Measurements from ENCODE around the gene CRACR2A. TPM values are rescaled to one million over a fixed set of nuclear protein-coding genes. Genes with fewer than 3 reads are reported as not detected.

CRACR2A gene
- total and polyA plus RNA-seq, 2 of the 4 experiments (the other 2 are of a cell fraction) = 0.54 to 0.60 TPM

DNA sequence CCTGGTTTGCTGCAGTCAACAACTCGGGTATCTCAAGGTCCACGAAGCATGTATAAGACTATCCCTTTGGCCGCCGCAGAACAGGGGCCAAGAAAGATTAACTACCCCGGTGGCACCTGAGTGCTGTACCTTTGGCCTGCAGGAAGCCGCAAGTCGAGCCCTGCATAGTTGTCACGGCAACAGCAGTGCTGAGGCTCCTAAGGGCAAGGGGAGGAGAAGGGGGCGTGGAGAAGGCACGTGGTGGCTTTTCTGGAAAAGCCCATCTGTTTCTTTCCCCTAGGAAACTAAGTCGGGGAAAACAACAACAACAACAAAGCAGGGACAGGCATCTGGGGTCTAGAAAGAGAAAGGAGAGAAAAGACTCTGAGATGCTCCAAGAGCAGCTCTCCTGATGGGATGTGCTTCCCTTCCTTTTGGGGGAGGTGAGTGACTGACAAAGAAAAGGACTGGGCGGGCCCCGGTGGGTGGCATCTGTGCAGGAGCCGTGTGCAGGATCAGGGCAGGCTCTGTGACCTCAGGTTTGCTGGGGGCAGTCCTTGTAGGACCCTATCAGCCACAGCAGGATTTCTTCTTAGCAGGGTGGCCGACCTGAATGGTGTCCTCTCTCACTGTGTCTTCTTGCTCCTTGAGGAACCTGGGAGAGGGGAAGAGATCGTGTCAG, 138.0 kb downstream of the CRACR2A start:
- TF ChIP-seq BHLHE40 (IDR thresholded peaks at IDR 0.05; ENCODE audit: low read depth, low read length) = no peak
- no peak for TF ChIP-seq RFX5 (IDR thresholded peaks at IDR 0.05; ENCODE audit: low read depth, low read length)
- no peak for TF ChIP-seq MAFK (IDR thresholded peaks at IDR 0.05; ENCODE audit: low read depth, low read length)
- no peak for TF ChIP-seq MXI1 (IDR thresholded peaks at IDR 0.05; ENCODE audit: borderline replicate concordance, low read depth, low read length)
- TF ChIP-seq RCOR1 (IDR thresholded peaks at IDR 0.05; ENCODE audit: insufficient replicate concordance, low read length) = no peak
- TF ChIP-seq, protein P1, sequence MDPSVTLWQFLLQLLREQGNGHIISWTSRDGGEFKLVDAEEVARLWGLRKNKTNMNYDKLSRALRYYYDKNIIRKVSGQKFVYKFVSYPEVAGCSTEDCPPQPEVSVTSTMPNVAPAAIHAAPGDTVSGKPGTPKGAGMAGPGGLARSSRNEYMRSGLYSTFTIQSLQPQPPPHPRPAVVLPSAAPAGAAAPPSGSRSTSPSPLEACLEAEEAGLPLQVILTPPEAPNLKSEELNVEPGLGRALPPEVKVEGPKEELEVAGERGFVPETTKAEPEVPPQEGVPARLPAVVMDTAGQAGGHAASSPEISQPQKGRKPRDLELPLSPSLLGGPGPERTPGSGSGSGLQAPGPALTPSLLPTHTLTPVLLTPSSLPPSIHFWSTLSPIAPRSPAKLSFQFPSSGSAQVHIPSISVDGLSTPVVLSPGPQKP (IDR thresholded peaks at IDR 0.05; ENCODE audit: borderline replicate concordance, low read depth, low read length) = no peak
- TF ChIP-seq SMC3 (IDR thresholded peaks at IDR 0.05; ENCODE audit: low read depth, low read length) = no peak
- TF ChIP-seq, protein P2, sequence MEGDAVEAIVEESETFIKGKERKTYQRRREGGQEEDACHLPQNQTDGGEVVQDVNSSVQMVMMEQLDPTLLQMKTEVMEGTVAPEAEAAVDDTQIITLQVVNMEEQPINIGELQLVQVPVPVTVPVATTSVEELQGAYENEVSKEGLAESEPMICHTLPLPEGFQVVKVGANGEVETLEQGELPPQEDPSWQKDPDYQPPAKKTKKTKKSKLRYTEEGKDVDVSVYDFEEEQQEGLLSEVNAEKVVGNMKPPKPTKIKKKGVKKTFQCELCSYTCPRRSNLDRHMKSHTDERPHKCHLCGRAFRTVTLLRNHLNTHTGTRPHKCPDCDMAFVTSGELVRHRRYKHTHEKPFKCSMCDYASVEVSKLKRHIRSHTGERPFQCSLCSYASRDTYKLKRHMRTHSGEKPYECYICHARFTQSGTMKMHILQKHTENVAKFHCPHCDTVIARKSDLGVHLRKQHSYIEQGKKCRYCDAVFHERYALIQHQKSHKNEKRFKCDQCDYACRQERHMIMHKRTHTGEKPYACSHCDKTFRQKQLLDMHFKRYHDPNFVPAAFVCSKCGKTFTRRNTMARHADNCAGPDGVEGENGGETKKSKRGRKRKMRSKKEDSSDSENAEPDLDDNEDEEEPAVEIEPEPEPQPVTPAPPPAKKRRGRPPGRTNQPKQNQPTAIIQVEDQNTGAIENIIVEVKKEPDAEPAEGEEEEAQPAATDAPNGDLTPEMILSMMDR (conservative IDR thresholded peaks at IDR 0.05; ENCODE audit: low read depth, low read length) = no peak
- no peak for TF ChIP-seq NFE2L2 (IDR thresholded peaks at IDR 0.05; ENCODE audit: low read depth, low read length)
- no peak for TF ChIP-seq CHD1 (IDR thresholded peaks at IDR 0.05; ENCODE audit: low read depth, low read length)
- no peak for TF ChIP-seq RAD21 (IDR thresholded peaks at IDR 0.05; ENCODE audit: low read length)
- no peak for TF ChIP-seq POLR2A (IDR thresholded peaks at IDR 0.05; ENCODE audit: low read depth, low read length)
- TF ChIP-seq FOS (IDR thresholded peaks at IDR 0.05; ENCODE audit: low read depth, low read length) = no peak
- TF ChIP-seq MAZ (IDR thresholded peaks at IDR 0.05; ENCODE audit: borderline replicate concordance, low read depth, low read length) = no peak
- TF ChIP-seq CEBPB (IDR thresholded peaks at IDR 0.05; ENCODE audit: low read depth, low read length) = no peak
- TF ChIP-seq, protein P3, sequence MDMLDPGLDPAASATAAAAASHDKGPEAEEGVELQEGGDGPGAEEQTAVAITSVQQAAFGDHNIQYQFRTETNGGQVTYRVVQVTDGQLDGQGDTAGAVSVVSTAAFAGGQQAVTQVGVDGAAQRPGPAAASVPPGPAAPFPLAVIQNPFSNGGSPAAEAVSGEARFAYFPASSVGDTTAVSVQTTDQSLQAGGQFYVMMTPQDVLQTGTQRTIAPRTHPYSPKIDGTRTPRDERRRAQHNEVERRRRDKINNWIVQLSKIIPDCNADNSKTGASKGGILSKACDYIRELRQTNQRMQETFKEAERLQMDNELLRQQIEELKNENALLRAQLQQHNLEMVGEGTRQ (IDR thresholded peaks at IDR 0.05; ENCODE audit: low read depth, low read length) = no peak
- no peaks in the 10 kb centered on the region for H4K20me1 ChIP-seq (ENCODE audit: insufficient read depth, low read length)
- no peak overlapping the region for H2BK20ac ChIP-seq (ENCODE audit: low read depth, low read length)
- H3K14ac ChIP-seq (replicated peaks; ENCODE audit: low read depth, low read length) = no peak overlapping the region
- peaks cover 17% of the 10 kb centered on the region for H3K27me3 ChIP-seq (ENCODE audit: control insufficient read depth, insufficient read depth, low read length)
- no peak overlapping the region for H2AK9ac ChIP-seq (replicated peaks; ENCODE audit: low read depth, low read length, poor library complexity)
- H3K27ac ChIP-seq (ENCODE audit: insufficient read depth, low read length) = no peak overlapping the region
- H3K9me3 ChIP-seq (ENCODE audit: control insufficient read depth, insufficient read depth, low read length) = no peaks in the 10 kb centered on the region
- no peaks in the 10 kb centered on the region for H3K9me1 ChIP-seq (ENCODE audit: insufficient read depth, low read length)
- H3K56ac ChIP-seq (ENCODE audit: extremely low read depth, insufficient read depth, low read length) = no peak overlapping the region
- WGBS, 2 experiments (ENCODE audit: extremely low coverage in 2 of 2, insufficient read length in 1 of 2) = 8% methylated on average over 2 of the region's 16 CpGs; no CpG with 5 or more reads in 1 of the 2 experiments
- no peak overlapping the region for H4K8ac ChIP-seq (ENCODE audit: low read depth in 2 of 2, low read length in 2 of 2)
- H3K18ac ChIP-seq (ENCODE audit: low read depth, low read length) = no peak overlapping the region
- H2BK15ac ChIP-seq (ENCODE audit: low read depth, low read length) = no peak overlapping the region
- no peak overlapping the region for H3K4ac ChIP-seq (ENCODE audit: low read depth, low read length)
- no peak overlapping the region for H2BK5ac ChIP-seq (ENCODE audit: low read depth, low read length, poor library complexity, severe bottlenecking)
- no peaks in the 10 kb centered on the region for H3K79me1 ChIP-seq (ENCODE audit: low read depth in 1 of 2, low read length in 2 of 2)
- ATAC-seq (ENCODE audit: low read depth) (no peak), DNase-seq (no peak)
- H2AK5ac ChIP-seq (ENCODE audit: low read depth, low read length) = no peak overlapping the region
- H3K36me3 ChIP-seq (ENCODE audit: control insufficient read depth, insufficient read depth, low read length) = no peaks in the 10 kb centered on the region
- no peak overlapping the region for H3K4me2 ChIP-seq (ENCODE audit: low read depth, low read length)
- intact Hi-C loops (cut with micrococcal nuclease) (no loop called here), in situ Hi-C loops (cut with MboI; ENCODE audit: low sequenced_read_pairs) (no loop called here), dilution Hi-C loops (cut with HindIII; ENCODE audit: low sequenced_read_pairs, unreplicated experiment) (no loop called here)
- H2BK120ac ChIP-seq (ENCODE audit: low read depth, low read length) = no peak overlapping the region
- H4K5ac ChIP-seq (ENCODE audit: low read depth, low read length) = no peak overlapping the region
- H4K91ac ChIP-seq (ENCODE audit: insufficient read depth, low read depth, low read length) = no peak overlapping the region
- ChIA-PET CTCF (no interaction called here), POLR2A (ENCODE audit: unreplicated experiment) (no interaction called here)
- H2AFZ ChIP-seq (replicated peaks; ENCODE audit: low read length, poor library complexity) = no peak overlapping the region
- no peak overlapping the region for H3K9ac ChIP-seq (ENCODE audit: low read depth, low read length)
- H3K23ac ChIP-seq (ENCODE audit: low read depth, low read length) = no peak overlapping the region
- no peak overlapping the region for H3K4me3 ChIP-seq (ENCODE audit: insufficient read depth, low read depth, low read length)
- no peaks in the 10 kb centered on the region for H3K4me1 ChIP-seq (ENCODE audit: control insufficient read depth, insufficient read depth, low read length)
- BruUV-seq (replicated peaks) = no TSS peak

Data from IMR-90 (cell line).